ENCODE measurements around the gene NELFB.

Gene NELFB

DNA sequence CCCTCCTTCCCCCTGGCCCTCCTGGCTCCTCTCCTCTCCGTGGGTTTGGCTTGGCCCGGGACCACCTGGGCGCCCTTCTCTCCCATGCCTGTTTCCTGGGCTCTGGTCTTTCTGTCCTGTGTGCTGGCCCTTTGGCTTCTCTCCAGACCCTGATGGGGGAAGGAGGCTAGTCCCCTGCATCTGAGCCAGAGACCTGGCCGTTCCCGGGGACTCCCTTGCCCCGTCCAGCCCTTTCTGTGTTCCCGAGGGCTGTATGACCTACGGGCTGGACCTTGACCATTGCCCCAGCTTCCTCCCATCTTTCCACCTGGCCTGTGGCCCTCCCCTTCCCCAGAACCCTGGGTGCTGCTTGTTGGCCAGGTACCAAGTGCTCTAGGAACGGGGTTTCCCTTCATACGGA is 8.4 kb downstream of the NELFB start:
- TF ChIP-seq JUND (IDR thresholded peaks at IDR 0.05; ENCODE audit: low read depth), result no peak
- in situ Hi-C loops (cut with HindIII; ENCODE audit: low pct_unique_long_range_greater_than_20kb, low sequenced_read_pairs), result no loop called here
- DNase-seq (ENCODE audit: low read depth in 1 of 2, low spot score in 1 of 2), result no peak

GRCh38 chr9:137264067-137264466 is 8.9 kb downstream of the NELFB start:
- no peak for DNase-seq (ENCODE audit: low read depth in 1 of 2, low spot score in 1 of 2)
- in situ Hi-C loops (cut with HindIII; ENCODE audit: low pct_unique_long_range_greater_than_20kb, low sequenced_read_pairs), result no loop called here

GRCh38 chr9:137265496-137266161 is 10.5 kb downstream of the NELFB start:
- no peak for TF ChIP-seq JUND (IDR thresholded peaks at IDR 0.05; ENCODE audit: low read depth)
- DNase-seq (ENCODE audit: low read depth in 1 of 2, low spot score in 1 of 2), result no peak
- in situ Hi-C loops (cut with HindIII; ENCODE audit: low pct_unique_long_range_greater_than_20kb, low sequenced_read_pairs), result no loop called here

More at GRCh38 chr9:137264067-137264466, 8.9 kb downstream of the NELFB start:
- no peak for TF ChIP-seq JUND (IDR thresholded peaks at IDR 0.05; ENCODE audit: low read depth)

- in situ Hi-C loops (cut with HindIII; ENCODE audit: low pct_unique_long_range_greater_than_20kb, low sequenced_read_pairs), result no loop called here
- no peak for DNase-seq (ENCODE audit: low read depth in 1 of 2, low spot score in 1 of 2)
- no peak for TF ChIP-seq JUND (IDR thresholded peaks at IDR 0.05; ENCODE audit: low read depth)
These were observed 11.0 kb downstream of the NELFB start for GRCh38 chr9:137266162-137266527.

DNA sequence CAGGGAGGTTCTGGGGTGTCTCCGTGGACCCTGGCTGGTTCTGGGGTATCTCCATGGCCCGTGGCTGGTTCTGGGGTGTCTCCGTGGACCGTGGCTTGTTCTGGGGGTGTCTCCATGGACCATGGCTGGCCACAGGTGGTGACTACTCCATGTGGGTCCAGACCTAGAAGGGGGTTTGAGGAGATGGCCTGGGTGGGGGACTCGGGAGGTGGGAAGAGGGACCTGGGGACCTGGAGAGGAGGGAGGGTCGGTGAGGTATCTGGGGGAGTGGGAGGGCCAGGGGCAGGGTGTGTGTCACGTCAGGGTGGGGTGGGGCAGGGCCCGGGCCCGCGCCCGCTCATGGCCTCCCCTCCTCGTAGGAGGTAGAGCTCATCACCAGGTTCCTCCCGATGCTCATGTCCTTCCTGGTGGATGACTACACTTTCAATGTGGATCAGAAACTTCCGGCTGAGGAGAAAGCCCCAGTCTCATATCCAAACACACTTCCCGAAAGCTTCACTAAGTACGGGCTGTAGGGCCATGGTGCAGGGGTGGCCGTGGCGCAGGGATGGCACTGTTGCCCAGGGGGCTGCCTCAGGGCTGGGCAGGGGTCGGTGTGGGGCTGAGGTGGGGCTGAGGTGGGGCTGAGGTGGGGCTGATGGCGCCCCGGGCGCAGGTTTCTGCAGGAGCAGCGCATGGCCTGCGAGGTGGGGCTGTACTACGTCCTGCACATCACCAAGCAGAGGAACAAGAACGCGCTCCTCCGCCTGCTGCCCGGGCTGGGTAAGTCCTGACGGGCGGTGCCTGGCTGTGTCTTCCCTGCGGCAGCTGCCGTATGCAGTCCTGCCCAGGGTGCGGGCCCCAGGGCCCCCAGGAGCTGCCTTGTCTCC is 11.7 kb downstream of the NELFB start:
- in situ Hi-C loops (cut with HindIII; ENCODE audit: low pct_unique_long_range_greater_than_20kb, low sequenced_read_pairs), result no loop called here
- no peak for DNase-seq (ENCODE audit: low read depth in 1 of 2, low spot score in 1 of 2)
- no peak for TF ChIP-seq JUND (IDR thresholded peaks at IDR 0.05; ENCODE audit: low read depth)

- no peak for TF ChIP-seq JUND (IDR thresholded peaks at IDR 0.05; ENCODE audit: low read depth)
- in situ Hi-C loops (cut with HindIII; ENCODE audit: low pct_unique_long_range_greater_than_20kb, low sequenced_read_pairs), result no loop called here
- no peak for DNase-seq (ENCODE audit: low read depth in 1 of 2, low spot score in 1 of 2)
These were observed 12.8 kb downstream of the NELFB start for GRCh38 chr9:137267933-137268355.

- TF ChIP-seq JUND (IDR thresholded peaks at IDR 0.05; ENCODE audit: low read depth), result no peak
- no peak for DNase-seq (ENCODE audit: low read depth in 1 of 2, low spot score in 1 of 2)
- in situ Hi-C loops (cut with HindIII; ENCODE audit: low pct_unique_long_range_greater_than_20kb, low sequenced_read_pairs), result no loop called here
These were observed 13.5 kb downstream of the NELFB start for GRCh38 chr9:137268538-137269201.

DNA sequence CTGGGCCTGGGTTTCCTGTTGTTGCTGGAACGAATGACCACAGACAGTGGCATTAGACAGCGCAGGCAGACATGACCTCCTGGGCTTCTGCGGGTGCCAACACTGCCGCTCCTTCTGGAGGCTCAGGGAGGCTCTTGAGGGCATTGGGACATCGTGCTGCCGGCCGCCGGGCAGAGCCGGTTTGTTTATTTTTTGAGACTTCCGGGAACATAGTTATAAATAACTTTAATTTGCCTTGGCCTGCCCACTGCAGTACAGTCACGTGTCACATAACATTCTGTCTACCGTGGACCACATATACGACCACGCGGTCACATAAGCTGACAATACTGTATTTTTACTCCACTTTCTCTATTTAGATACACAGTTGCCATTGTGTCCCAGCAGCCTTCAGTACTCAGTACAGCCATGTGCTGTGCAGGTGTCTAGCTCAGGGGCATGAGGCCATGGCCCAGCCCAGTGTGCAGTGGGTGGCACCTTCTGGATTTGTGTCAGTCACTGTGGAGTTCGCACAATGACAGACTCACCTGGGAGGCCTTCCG is 14.2 kb downstream of the NELFB start:
- DNase-seq (ENCODE audit: low read depth in 1 of 2, low spot score in 1 of 2), result peak; percentile 88 to 93
- in situ Hi-C loops (cut with HindIII; ENCODE audit: low pct_unique_long_range_greater_than_20kb, low sequenced_read_pairs), result no loop called here
- no peak for TF ChIP-seq JUND (IDR thresholded peaks at IDR 0.05; ENCODE audit: low read depth)

DNA sequence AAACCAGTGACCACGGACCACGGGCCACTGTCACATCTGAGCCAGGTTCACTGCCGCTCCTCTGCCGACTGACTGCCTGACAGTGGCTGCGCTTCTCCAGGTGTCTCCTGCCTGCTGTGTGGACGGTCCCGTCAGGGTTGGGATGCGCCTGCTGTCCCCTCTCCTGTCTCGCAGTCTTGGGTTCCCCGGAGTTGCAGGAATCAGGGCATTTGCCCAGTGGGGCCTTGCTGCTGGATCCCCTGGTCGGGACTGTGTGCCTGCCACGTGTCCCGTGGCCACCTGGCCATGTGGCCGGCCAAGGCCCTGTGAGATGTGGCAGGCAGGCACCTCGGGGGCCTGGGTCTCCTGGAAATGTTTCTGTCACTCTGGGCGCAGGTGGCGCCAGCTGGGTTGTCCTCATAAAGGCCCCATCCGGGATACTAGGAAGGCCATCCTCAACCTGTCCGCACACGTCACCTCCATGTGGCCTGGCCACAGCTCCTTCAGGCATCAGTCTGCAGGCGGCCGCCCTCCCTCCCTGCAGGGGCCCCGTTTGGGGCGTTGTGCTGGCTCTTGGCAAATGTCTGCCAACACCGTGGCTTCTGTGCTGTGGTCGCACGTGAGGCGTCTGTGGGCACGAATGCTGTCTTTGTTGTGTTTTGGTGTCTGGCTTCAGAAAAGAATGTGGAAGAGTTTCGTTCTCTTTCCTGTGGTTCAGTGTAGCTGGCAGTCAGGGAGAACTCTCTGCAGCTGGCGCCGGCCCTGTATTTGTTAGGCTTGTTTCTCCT is 16.0 kb downstream of the NELFB start:
- in situ Hi-C loops (cut with HindIII; ENCODE audit: low pct_unique_long_range_greater_than_20kb, low sequenced_read_pairs), result no loop called here
- no peak for DNase-seq (ENCODE audit: low read depth in 1 of 2, low spot score in 1 of 2)
- TF ChIP-seq JUND (IDR thresholded peaks at IDR 0.05; ENCODE audit: low read depth), result no peak

- in situ Hi-C loops (cut with HindIII; ENCODE audit: low pct_unique_long_range_greater_than_20kb, low sequenced_read_pairs), result no loop called here
- no peak for TF ChIP-seq JUND (IDR thresholded peaks at IDR 0.05; ENCODE audit: low read depth)
- DNase-seq (ENCODE audit: low read depth in 1 of 2, low spot score in 1 of 2), result no peak
These were observed 16.6 kb downstream of the NELFB start for GRCh38 chr9:137271696-137272076.

DNA sequence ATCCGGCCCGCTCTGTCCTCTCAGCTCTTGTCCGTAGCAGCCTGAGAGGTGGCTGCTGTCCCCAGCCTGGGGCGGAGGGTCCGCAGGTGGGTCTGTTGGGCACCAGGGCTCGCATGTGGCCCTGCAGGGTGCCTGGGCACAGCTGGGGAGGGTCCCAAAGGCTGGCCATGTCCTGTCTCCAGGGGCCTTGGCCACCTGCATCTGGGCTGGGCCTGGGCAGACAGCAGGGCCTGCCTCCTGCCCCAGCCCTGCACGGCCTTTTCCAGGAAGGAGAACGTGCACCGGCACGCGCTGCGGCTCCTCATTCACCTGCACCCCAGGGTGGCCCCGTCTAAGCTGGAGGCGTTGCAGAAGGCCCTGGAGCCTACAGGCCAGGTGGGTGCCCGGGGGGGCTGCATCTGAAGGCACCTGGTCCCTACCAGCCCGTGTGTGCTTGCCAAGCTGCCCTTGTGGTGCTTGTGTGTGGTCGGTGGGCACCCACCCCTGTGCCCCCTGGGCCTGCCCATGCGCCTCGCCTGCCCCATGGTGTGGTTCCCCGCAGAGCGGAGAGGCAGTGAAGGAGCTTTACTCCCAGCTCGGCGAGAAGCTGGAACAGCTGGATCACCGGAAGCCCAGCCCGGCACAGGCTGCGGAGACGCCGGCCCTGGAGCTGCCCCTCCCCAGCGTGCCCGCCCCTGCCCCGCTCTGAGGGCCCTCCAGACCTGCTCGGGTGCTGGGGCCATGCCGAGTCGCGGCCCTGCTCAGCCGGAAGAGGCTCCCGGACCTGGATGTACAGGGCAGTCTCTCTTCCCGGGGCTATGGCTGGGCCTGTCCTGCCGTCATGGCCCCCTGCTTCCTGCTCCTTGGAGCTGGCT is 17.3 kb downstream of the NELFB start:
- TF ChIP-seq JUND (IDR thresholded peaks at IDR 0.05; ENCODE audit: low read depth), result no peak
- DNase-seq (ENCODE audit: low read depth in 1 of 2, low spot score in 1 of 2), result no peak
- in situ Hi-C loops (cut with HindIII; ENCODE audit: low pct_unique_long_range_greater_than_20kb, low sequenced_read_pairs), result no loop called here

Measured in T47D (cell line).